ENCODE data around the gene SLC6A6. TPM values are rescaled to one million over a fixed set of nuclear protein-coding genes. Genes with fewer than 3 reads are reported as not detected.

SLC6A6 gene
- total and polyA plus RNA-seq, 7 donors = 10.3 to 104 (median 36.2) TPM

DNA sequence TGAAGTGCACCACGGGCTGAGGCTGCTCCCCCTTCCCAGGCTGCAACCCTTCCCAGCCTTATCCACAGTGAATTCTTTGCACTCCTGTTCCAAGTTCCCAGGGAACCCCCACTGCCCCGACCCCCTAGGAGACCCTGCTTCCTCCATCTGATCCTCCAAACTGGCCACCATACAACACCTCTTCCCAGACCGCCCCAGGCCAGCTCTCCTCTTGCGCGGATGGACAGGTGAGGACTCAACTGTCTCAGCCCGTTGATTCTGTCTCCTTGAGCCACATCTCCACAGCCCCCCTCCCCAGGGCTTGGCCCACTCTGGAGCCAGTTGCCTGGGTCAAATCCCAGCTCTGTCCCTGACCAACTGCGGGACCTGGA lies 116.0 kb downstream of the SLC6A6 start:
- no peaks in the 10 kb centered on the region for H3K27me3 ChIP-seq (ENCODE audit: insufficient read depth in 3 of 3, low read length in 2 of 3)
- no peak overlapping the region for H3K4me3 ChIP-seq
- peaks cover 0 to 64% of the 10 kb centered on the region in 2 donors for H3K36me3 ChIP-seq (ENCODE audit: insufficient read depth in 1 of 2, low read depth in 1 of 2)
- DNase-seq = peak in 1 of 2 donors; percentile 37
- H3K27ac ChIP-seq = no peak overlapping the region
- H3K9me3 ChIP-seq = no peaks in the 10 kb centered on the region
- peaks cover 26% of the 10 kb centered on the region for H3K4me1 ChIP-seq
- intact Hi-C loops (cut with DNase I) = no loop called here
- no peak for ATAC-seq
- 56 to 69% (median 62%) methylated on average over 7 of the region's 7 CpGs for WGBS, 3 donors
- TF ChIP-seq, protein P1, sequence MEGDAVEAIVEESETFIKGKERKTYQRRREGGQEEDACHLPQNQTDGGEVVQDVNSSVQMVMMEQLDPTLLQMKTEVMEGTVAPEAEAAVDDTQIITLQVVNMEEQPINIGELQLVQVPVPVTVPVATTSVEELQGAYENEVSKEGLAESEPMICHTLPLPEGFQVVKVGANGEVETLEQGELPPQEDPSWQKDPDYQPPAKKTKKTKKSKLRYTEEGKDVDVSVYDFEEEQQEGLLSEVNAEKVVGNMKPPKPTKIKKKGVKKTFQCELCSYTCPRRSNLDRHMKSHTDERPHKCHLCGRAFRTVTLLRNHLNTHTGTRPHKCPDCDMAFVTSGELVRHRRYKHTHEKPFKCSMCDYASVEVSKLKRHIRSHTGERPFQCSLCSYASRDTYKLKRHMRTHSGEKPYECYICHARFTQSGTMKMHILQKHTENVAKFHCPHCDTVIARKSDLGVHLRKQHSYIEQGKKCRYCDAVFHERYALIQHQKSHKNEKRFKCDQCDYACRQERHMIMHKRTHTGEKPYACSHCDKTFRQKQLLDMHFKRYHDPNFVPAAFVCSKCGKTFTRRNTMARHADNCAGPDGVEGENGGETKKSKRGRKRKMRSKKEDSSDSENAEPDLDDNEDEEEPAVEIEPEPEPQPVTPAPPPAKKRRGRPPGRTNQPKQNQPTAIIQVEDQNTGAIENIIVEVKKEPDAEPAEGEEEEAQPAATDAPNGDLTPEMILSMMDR (IDR thresholded peaks at IDR 0.05) = no peak

DNA sequence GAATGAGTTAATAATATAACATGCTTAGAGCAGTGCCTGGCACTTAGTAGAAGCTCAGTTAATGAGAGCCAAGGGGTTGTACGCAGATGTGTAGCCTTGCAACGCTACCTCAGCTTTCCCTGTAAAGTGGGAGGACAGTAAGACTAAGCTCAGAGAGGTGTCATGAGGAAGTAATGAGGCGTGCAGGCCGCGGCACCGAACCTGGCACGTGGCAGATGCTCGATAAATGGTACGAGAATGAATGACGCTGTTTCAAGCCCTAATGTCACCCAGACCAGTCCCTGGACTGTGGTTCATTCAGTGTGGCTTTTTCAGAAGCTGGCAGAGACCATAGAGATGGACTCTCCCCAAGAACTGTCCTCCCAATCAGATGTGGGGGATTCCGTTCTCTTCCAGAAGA lies 116.5 kb downstream of the SLC6A6 start:
- TF ChIP-seq, protein P1 (IDR thresholded peaks at IDR 0.05) = no peak
- Histone ChIP-seq H3K4me1 (peaks cover 31% of the 10 kb centered on the region), H3K27me3 (ENCODE audit: insufficient read depth in 3 of 3, low read length in 2 of 3) (no peaks in the 10 kb centered on the region), H3K27ac (no peak overlapping the region), H3K9me3 (no peaks in the 10 kb centered on the region), H3K36me3 (ENCODE audit: insufficient read depth in 1 of 2, low read depth in 1 of 2) (peaks cover 0 to 60% of the 10 kb centered on the region in 2 donors), H3K4me3 (no peak overlapping the region)
- no peak for ATAC-seq
- DNase-seq = no peak
- intact Hi-C loops (cut with DNase I) = no loop called here
- 81 to 88% (median 86%) methylated on average over 11 of the region's 11 CpGs for WGBS, 3 donors

DNA sequence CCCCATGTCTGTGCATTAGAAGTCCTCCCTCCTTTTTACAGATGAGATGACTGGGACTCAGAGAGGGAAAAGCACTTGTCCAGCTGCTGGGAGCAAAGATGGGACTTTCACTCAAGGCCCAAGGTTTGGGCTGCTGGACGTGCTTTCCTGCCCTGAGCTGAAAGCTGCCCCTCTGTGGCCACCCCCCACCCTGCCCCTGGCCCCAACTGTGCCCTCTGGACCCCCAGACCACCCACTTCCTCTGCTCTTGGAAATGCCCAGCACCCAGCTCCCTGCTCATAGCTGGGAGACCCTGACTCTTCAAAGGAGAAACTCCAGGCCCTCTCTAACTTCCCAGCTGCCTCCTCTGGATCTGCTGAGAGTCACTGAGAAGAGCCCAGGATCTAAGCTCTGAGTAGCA lies 117.0 kb downstream of the SLC6A6 start:
- no peaks in the 10 kb centered on the region for H3K27me3 ChIP-seq (ENCODE audit: insufficient read depth in 3 of 3, low read length in 2 of 3)
- no peak for ATAC-seq

DNA sequence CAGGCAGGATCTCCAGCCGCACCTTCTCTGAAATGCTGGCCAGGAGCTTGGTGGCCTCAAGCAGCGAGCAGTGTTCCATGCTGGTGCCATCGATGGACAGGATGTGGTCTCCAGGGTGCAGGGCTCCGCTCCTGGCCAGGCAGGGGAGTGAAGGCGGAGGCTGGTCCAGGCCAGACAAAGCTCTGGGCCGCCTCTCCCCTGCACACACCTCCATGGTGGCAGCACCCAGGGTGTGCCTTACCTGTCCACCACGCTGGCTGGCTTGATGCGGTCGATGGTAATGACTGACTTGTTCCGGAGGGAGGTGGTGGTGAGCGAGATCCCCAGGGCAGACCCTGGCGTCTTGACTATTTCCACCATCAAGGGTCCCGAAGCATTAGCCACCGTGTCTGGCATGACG lies 117.7 kb downstream of the SLC6A6 start:
- TF ChIP-seq, protein P1 (IDR thresholded peaks at IDR 0.05) = no peak
- Histone ChIP-seq H3K27ac (peak overlapping the region; percentile 94), H3K4me3 (no peak overlapping the region), H3K27me3 (ENCODE audit: insufficient read depth in 3 of 3, low read length in 2 of 3) (no peaks in the 10 kb centered on the region), H3K9me3 (no peaks in the 10 kb centered on the region), H3K36me3 (ENCODE audit: insufficient read depth in 1 of 2, low read depth in 1 of 2) (peaks cover 0 to 47% of the 10 kb centered on the region in 2 donors), H3K4me1 (peaks cover 41% of the 10 kb centered on the region)
- DNase-seq (peak in 1 of 2 donors; percentile 43), ATAC-seq (no peak)
- intact Hi-C loops (cut with DNase I) = no loop called here
- WGBS, 3 donors = 85 to 89% (median 89%) methylated on average over 15 of the region's 15 CpGs

More for the DNA sequence above, 117.0 kb downstream of the SLC6A6 start:
- peaks cover 0 to 55% of the 10 kb centered on the region in 2 donors for H3K36me3 ChIP-seq (ENCODE audit: insufficient read depth in 1 of 2, low read depth in 1 of 2)
- DNase-seq = peak in 1 of 2 donors; percentile 51
- WGBS, 3 donors = 61 to 90% (median 80%) methylated on average over 1 of the region's 1 CpG
- TF ChIP-seq, protein P1 (IDR thresholded peaks at IDR 0.05) = no peak
- no peaks in the 10 kb centered on the region for H3K9me3 ChIP-seq
- H3K4me1 ChIP-seq = peaks cover 34% of the 10 kb centered on the region
- no peak overlapping the region for H3K27ac ChIP-seq
- intact Hi-C loops (cut with DNase I) = no loop called here
- no peak overlapping the region for H3K4me3 ChIP-seq

DNA sequence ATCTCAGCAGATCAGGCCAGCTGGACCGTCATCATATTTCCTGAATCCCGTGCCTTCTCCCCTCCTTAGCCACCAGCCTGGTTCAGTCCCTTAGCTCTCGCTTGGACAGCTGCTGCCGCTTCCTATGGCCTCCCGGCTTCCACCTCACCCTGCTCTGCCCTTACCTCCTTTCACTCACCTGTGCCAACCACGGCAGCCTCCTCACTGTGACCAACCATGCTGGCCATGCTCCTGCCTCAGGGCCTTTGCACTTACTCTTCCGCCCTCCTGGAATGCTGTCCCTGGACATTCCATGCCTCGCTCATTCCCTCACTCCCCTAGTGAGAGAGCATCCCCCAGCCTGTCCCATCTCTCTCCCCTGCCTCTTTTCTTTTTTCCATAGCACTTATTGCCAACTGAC lies 118.6 kb downstream of the SLC6A6 start:
- Histone ChIP-seq H3K27ac (peak overlapping the region; percentile 94), H3K4me1 (peaks cover 49% of the 10 kb centered on the region), H3K9me3 (no peaks in the 10 kb centered on the region), H3K27me3 (ENCODE audit: insufficient read depth in 3 of 3, low read length in 2 of 3) (no peaks in the 10 kb centered on the region), H3K36me3 (ENCODE audit: insufficient read depth in 1 of 2, low read depth in 1 of 2) (peaks cover 0 to 40% of the 10 kb centered on the region in 2 donors), H3K4me3 (no peak overlapping the region)
- no peak for ATAC-seq
- WGBS, 3 donors = 68 to 83% (median 71%) methylated on average over 8 of the region's 8 CpGs
- intact Hi-C loops (cut with DNase I) = no loop called here
- peak in 1 of 2 donors; percentile 35 for DNase-seq
- TF ChIP-seq, protein P1 (IDR thresholded peaks at IDR 0.05) = no peak
